SJCRH30 (cell line): ENCODE data around the gene AGAP1. TPM values are rescaled to one million over a fixed set of nuclear protein-coding genes. Genes with fewer than 3 reads are reported as not detected.
A peak's percentile ranks its signal among the peaks of the same experiment; 100 is the strongest.

Experiments
- DNase-seq, 2 experiments: peaks; one replicate each; pipeline ENCODE4 v3.0.0-alpha.2; 2015 to 2020
- H3K27ac ChIP-seq: fragments of 250-450 bp; sonication (Bioruptor Pico); 2 replicates; pipeline ENCODE4 v1.5.1; 2020; ENCODE audit warnings: mild to moderate bottlenecking, moderate library complexity
- H3K27me3 ChIP-seq: fragments of 250-450 bp; sonication (Bioruptor Pico); 2 replicates; pipeline ENCODE4 v1.5.1; 2020; ENCODE audit warnings: mild to moderate bottlenecking, moderate library complexity
- H3K36me3 ChIP-seq: fragments of 250-450 bp; sonication (Bioruptor Pico); 2 replicates; pipeline ENCODE4 v1.5.1; 2020; ENCODE audit warnings: mild to moderate bottlenecking, moderate library complexity
- H3K4me1 ChIP-seq: fragments of 250-450 bp; sonication (Bioruptor Pico); 2 replicates; pipeline ENCODE4 v1.5.1; 2020; ENCODE audit warnings: mild to moderate bottlenecking, moderate library complexity
- H3K4me3 ChIP-seq: fragments of 250-450 bp; sonication (Bioruptor Pico); 2 replicates; pipeline ENCODE4 v1.5.1; 2020; ENCODE audit warnings: mild to moderate bottlenecking, moderate library complexity
- H3K9me3 ChIP-seq: fragments of 250-450 bp; sonication (Bioruptor Pico); replicated peaks from 2 replicates; pipeline ENCODE4 v1.5.1; 2020; ENCODE audit warnings: mild to moderate bottlenecking, moderate library complexity
- total RNA-seq: library from RNA; depleted of rRNA; stranded (reverse); fragments of >200 nt; shearing (Covaris generic); gene quantifications from 2 replicates; pipeline ENCODE4 v1.2.3, GENCODE V29; 2014

The AGAP1 gene
- total RNA-seq, 1 experiment from 2014 or later = 27.8 TPM

DNA sequence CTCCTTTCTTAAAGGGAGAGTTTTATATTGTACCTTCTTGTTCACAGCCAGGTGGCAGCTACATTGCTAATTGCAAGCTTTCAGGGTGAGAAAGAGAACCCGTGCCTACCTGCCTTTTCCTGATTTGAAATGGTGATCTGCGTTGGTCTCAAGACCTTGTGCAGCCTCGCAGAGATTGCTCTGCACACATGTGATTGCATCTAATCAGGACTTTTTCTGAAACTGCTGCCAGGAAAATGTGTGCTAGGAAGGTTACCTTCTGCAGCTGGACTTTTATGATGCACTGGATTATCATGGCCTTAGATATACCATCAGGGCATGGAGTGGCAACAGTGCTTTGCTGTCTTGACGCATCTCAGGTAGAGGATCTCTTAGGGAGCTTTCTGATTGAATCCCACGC is 45.1 kb downstream of the AGAP1 start:
- Histone ChIP-seq H3K9me3 (no peaks in the 10 kb centered on the region), H3K36me3 (no peaks in the 10 kb centered on the region), H3K27me3 (no peaks in the 10 kb centered on the region), H3K4me3 (no peak overlapping the region), H3K27ac (no peak overlapping the region), H3K4me1 (no peaks in the 10 kb centered on the region)
- no peak for DNase-seq

DNA sequence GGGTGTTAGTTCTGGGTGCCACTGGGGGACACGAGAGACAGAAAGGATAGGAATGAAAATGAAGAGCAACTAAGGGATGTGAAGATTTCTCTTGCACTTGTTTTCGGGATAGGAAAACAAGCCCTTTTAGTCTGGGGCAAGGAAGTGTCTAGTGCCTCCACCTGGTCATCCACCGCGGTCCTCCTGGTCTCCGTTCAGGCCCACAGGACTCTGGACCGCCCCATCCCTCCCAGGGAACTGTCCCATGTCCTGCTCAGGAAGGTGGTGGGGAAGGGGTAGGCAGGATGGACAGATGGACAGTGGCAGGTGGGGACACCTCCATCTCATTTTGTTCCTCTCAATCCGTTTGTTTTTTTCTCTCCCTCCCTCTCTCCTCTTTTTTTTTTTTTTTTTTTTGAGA is 45.9 kb downstream of the AGAP1 start:
- H3K4me3 ChIP-seq = no peak overlapping the region
- no peaks in the 10 kb centered on the region for H3K27me3 ChIP-seq
- no peaks in the 10 kb centered on the region for H3K9me3 ChIP-seq
- H3K36me3 ChIP-seq = no peaks in the 10 kb centered on the region
- H3K4me1 ChIP-seq = no peaks in the 10 kb centered on the region
- DNase-seq = peak; percentile 26 to 43
- H3K27ac ChIP-seq = no peak overlapping the region

DNA sequence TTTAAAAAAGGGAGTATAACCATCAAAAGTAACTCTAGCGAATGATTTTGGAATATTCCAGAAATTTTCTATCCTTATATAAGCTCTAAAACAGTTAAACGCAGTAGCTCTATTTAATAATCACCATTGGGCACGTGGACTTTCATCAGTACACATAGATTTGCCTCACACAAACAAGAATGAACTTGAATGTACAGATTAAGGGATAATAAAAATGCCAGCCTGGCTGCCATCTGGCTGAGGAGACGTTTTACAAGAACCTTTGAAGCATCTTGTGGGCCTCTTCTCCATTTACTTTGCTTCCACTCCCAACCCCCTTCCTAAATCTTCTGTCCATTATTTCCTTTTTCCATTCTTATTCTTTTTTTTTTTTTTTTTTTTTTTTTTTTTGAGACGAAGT is 47.2 kb downstream of the AGAP1 start:
- H3K27me3 ChIP-seq = no peaks in the 10 kb centered on the region
- H3K27ac ChIP-seq = no peak overlapping the region
- H3K9me3 ChIP-seq = no peaks in the 10 kb centered on the region
- H3K4me3 ChIP-seq = no peak overlapping the region
- H3K4me1 ChIP-seq = no peaks in the 10 kb centered on the region
- H3K36me3 ChIP-seq = no peaks in the 10 kb centered on the region
- DNase-seq = no peak

DNA sequence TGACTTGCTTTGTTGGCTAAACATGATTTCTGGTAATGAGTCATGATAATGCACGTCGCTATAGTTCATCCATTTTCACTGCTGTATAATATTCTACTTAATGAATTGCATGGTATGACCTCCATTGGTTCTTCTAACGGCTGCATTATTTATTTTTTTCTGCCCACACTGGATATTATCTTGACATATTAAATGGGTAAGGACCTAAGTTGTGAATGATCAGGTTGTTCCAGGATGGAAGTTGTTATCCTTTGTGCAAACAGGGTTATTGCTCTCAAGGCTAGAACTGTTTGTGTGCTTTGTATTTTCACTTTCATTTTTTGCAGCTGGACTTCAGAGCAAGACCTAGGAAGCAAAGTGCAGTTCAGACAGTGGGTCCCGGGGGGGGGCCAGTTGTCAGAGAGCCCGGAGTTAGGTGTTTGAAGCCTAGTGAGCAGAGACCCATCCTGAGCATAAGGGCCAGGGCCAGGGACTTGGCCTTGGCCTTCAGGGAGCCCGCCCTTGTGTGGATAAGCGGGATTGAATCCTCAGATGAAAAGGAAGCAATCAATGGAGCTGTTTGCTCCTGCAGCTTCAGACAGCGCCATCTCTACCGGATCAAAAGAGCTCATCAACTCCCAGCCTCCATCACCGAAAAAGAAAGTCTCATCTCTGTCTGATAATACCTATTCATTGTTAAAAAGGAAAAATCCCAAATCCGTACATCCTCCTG is 48.2 kb downstream of the AGAP1 start:
- no peaks in the 10 kb centered on the region for H3K27me3 ChIP-seq
- no peak overlapping the region for H3K4me3 ChIP-seq
- H3K4me1 ChIP-seq = no peaks in the 10 kb centered on the region
- H3K9me3 ChIP-seq = no peaks in the 10 kb centered on the region
- no peak overlapping the region for H3K27ac ChIP-seq
- no peaks in the 10 kb centered on the region for H3K36me3 ChIP-seq
- DNase-seq = no peak

DNA sequence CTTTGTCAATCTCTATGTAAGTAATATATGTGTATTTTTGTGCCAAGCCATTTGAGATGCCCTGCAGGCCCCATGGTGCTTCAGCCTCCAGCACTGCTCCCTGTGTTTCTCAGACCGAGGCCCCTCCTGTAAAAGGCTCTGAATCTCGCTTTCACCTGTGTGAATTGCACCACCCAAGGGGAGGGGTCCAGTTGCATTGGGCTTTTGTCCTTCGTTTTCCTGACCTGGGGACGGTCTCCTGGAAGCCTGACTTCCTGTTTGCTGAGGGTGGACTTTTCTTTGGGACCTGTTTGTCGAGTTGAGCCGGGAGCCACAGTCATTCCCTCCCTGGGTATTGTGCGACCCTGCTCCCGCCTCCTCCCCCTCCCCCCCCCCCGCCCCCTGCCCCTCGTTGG is 48.9 kb downstream of the AGAP1 start:
- DNase-seq = no peak
- no peaks in the 10 kb centered on the region for H3K4me1 ChIP-seq
- H3K27ac ChIP-seq = no peak overlapping the region
- H3K4me3 ChIP-seq = no peak overlapping the region
- H3K9me3 ChIP-seq = no peaks in the 10 kb centered on the region
- H3K36me3 ChIP-seq = no peaks in the 10 kb centered on the region
- H3K27me3 ChIP-seq = no peaks in the 10 kb centered on the region

DNA sequence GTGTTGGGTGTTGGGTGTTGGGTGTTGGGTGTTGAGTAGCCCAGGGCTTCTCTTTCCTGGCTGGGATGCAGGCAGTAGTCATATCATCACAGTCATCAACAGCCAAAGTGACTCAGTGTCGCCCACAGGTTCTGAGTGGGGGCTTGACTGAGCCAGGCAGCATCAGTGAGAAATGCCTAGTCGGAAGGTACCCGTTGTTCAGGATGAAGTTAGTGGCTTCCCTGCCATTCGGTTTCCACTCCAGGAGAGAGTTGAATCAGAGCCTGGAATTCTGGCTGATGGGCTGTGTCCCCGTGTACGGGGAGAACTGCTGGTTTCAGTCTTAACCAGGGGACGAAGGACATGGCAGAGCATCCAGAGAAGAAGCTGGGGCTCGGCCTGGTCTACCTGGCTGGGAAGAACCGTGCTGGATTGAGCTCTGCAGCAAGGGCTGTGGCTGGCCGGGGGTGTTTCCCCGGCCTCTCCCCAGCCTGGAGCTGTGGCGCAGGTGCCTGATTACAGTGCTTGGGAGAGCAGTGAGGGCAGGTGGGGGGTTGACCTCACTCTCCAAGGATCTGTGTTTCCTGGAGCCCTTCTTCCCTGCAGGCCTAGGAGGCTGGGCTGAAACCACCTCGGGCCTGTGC is 49.4 kb downstream of the AGAP1 start:
- Histone ChIP-seq H3K4me3 (no peak overlapping the region), H3K9me3 (no peaks in the 10 kb centered on the region), H3K36me3 (no peaks in the 10 kb centered on the region), H3K4me1 (no peaks in the 10 kb centered on the region), H3K27ac (no peak overlapping the region), H3K27me3 (no peaks in the 10 kb centered on the region)
- DNase-seq = no peak

DNA sequence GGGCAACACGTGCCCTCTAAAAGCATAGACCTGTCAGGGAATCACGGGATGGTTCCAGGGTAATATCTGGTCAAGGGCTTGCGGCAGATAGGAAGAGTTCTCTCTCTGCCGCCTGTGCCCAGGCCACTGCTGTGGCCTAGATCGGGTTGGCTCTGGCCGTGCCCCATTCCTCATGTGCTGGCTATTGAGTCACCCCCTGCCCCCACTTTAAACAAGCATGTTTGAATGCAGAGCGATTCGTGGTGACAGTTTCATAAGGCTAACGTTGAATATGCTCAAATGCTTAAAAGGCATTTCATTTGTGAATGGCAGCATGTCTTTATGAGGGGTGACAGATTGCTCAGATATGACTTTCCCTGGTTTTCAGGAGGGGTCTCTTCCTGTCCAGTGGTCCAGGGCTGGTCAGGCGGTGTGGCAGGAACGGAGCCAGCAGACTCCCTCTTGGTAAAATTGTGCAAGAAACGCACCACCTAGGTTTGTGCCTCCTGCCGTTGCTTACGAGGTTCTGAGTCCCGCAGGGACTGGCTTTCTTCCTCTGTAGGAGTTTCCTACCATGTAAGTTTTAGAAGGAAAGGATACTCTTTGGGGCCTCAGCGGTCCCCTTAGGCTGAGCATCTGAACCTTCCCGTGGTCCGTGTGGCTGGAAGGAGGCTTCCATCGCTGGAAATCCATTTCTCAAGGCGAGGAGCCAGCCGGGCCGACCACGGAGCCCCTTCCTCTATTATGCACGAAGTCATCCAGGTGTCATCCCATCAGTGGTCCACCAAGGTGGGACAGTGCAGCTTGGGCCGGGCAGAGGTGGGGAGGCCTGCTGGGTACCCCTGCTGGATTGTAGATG is 50.2 kb downstream of the AGAP1 start:
- Histone ChIP-seq H3K27ac (no peak overlapping the region), H3K4me3 (no peak overlapping the region), H3K27me3 (no peaks in the 10 kb centered on the region), H3K9me3 (no peaks in the 10 kb centered on the region), H3K36me3 (no peaks in the 10 kb centered on the region), H3K4me1 (no peaks in the 10 kb centered on the region)
- DNase-seq = no peak

DNA sequence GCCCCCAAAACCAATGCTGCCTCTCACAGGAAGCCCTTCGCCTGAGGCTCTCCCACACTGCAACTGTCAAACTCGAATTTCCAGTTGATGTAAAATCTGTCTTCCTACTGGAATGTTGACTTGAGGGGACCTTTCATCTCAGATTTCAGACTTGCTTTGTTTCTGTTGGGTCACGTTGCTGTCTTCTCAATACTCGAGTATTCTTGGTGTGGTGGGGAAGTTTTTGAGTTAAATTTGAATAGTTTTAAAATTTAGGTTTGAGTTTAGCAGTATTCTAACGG is 50.8 kb downstream of the AGAP1 start:
- DNase-seq = no peak
- H3K36me3 ChIP-seq = no peaks in the 10 kb centered on the region
- no peak overlapping the region for H3K27ac ChIP-seq
- H3K27me3 ChIP-seq = no peaks in the 10 kb centered on the region
- H3K9me3 ChIP-seq = no peaks in the 10 kb centered on the region
- H3K4me1 ChIP-seq = no peaks in the 10 kb centered on the region
- no peak overlapping the region for H3K4me3 ChIP-seq

DNA sequence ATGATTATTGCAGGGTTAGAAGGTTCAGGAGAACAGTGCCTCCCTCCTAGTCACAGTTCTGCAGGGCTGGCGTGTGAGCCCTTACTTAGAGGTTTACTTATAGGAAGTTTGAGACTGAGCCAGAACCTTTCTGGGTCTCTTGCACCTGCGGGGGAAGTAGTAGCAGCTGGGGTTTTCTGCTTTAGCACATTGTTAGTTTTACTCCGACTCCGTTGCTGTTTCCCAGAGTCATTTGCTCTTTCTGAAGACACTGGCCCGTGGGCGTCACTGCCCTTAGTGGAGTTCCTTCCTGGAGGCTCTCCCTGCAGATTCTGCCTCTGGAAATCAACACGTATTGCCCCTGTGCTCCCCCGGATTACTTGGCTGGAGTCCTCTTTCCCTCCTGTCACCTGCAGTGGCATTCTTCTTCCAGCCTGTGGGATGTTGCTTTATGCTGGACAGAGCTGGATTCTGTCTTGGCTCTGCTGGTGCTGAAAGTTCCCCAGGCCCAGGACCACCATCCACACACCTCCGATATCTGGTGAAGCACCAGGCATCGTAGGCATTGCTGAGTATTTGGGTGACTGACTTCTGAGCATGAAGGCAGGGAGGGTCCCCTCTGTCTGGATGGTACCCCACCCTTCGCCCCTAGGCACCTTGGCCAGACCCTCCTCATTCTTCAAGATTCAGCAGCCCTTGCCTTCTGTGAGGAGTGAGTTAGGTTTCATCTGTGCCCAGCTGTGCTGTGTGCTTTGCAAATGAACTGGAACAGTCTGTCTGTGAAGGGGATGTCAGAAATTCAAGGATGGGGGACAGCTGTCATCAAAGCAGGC is 51.7 kb downstream of the AGAP1 start:
- no peaks in the 10 kb centered on the region for H3K36me3 ChIP-seq
- no peaks in the 10 kb centered on the region for H3K27me3 ChIP-seq
- no peak overlapping the region for H3K4me3 ChIP-seq
- H3K27ac ChIP-seq = no peak overlapping the region
- no peaks in the 10 kb centered on the region for H3K4me1 ChIP-seq
- DNase-seq = no peak
- H3K9me3 ChIP-seq = no peaks in the 10 kb centered on the region

DNA sequence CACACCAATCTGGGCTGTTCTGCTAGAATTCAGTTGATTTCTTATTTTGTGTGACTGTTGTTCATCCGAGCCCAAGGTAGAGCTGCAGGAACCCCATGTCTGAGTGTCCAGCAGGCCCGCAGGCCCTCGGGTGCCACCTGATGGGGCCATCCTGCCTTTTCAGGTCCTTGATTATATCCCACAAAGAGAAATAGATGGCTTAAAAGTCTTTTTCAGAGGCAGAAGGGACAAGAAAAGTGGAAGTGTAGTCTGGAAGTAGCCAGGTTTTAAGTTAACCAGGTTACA is 52.2 kb downstream of the AGAP1 start:
- no peaks in the 10 kb centered on the region for H3K4me1 ChIP-seq
- no peaks in the 10 kb centered on the region for H3K27me3 ChIP-seq
- no peak overlapping the region for H3K4me3 ChIP-seq
- H3K27ac ChIP-seq = no peak overlapping the region
- H3K36me3 ChIP-seq = no peaks in the 10 kb centered on the region
- no peak for DNase-seq
- H3K9me3 ChIP-seq = no peaks in the 10 kb centered on the region

DNA sequence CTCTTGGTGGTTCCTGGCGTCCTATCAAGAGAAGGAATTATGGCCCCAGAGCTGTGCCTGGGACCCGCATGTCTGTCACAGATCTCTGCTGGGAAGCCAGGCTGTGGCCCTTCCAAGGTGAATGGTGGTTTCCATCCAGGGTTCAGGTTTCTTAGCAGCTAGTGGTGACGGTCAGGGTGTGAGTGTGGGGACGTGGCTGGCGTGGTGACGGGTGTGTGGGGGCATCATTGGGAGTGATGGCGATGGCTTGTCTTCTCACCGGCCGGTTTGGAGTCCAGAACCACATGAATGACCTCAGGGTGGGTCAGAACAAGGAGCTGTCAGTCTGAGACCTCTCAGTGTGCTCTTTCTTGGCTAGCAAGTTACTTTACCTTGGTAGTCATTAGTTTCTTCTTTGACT is 52.6 kb downstream of the AGAP1 start:
- Histone ChIP-seq H3K4me3 (no peak overlapping the region), H3K4me1 (no peaks in the 10 kb centered on the region), H3K27ac (no peak overlapping the region), H3K36me3 (no peaks in the 10 kb centered on the region), H3K9me3 (no peaks in the 10 kb centered on the region), H3K27me3 (no peaks in the 10 kb centered on the region)
- no peak for DNase-seq

DNA sequence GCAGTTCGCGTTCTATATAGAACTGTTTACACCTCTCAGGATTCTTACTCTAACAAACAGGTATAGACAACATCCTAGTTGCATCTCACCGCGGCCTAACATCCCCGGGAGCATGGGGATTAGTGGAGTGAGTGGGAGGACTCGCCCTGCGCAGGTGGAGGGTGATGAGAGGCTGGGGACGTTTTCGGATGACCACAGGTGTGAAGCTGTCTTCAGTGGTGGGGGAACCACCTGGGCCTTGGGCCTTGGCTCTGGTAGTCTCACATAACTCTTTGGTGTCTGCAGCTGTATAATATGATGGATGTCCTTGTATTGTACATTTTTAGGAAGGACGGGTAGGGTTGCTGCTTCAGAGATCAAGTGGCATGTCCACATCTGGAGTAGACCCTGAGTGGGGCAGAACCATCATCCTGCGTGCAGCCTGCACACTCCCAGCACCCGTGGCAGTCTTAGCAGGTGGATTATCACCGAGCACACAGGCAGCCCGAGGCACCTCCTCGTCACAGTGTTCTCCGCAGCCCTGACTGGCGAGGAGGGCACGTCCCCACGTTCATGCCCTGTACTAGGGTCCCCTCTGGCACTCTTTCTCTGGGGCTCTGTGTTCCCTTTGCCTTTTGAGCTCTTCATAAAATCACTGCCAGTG is 56.0 kb downstream of the AGAP1 start:
- peaks cover 4% of the 10 kb centered on the region; the same call in 1 of the 2 replicates for H3K4me1 ChIP-seq
- no peak overlapping the region for H3K27ac ChIP-seq
- no peaks in the 10 kb centered on the region for H3K9me3 ChIP-seq
- DNase-seq = no peak
- H3K27me3 ChIP-seq = no peaks in the 10 kb centered on the region
- H3K36me3 ChIP-seq = no peaks in the 10 kb centered on the region
- H3K4me3 ChIP-seq = no peak overlapping the region

DNA sequence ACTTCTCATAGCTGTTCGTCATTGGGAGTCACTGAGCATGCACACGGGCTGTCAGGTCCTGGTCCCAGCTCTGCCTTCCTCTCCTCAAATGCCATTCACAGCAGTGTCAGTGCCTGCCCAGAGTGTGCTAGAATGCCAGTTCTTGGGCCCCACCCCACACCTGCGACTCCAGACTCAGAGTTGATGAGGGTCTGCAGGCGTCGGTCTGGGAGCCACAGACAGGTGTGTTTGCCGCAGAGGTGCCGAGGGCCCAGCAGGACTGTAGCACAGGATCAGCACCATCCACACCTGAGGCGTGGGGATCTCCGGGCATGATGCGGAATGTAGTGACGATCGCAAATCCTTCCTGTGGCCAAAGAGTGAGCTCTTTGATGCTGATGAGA is 56.5 kb downstream of the AGAP1 start:
- Histone ChIP-seq H3K27me3 (no peaks in the 10 kb centered on the region), H3K4me3 (no peak overlapping the region), H3K27ac (no peak overlapping the region), H3K36me3 (no peaks in the 10 kb centered on the region), H3K9me3 (no peaks in the 10 kb centered on the region), H3K4me1 (peaks cover 4% of the 10 kb centered on the region; the same call in 1 of the 2 replicates)
- DNase-seq = no peak

DNA sequence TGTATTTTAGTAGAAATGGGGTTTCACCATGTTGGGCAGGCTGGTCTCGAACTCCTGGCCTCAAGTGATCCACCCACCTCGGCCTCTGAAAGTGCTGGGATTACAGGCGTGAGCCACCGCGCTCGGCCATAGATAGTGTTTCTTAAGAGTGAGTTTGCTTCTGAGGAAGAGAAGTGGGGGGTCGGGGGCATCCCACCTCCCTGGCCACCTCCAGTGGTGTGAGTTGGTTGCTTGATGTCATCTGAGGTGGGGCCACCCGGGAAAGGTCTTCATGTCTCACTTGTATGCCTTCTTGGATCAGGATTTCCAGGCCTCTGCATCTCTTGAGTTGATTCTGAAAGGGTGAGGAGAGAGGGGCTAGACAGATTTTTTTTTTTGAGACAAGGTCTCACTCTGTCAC is 57.1 kb downstream of the AGAP1 start:
- H3K36me3 ChIP-seq = no peaks in the 10 kb centered on the region
- no peak overlapping the region for H3K27ac ChIP-seq
- H3K9me3 ChIP-seq = no peaks in the 10 kb centered on the region
- H3K27me3 ChIP-seq = no peaks in the 10 kb centered on the region
- H3K4me3 ChIP-seq = no peak overlapping the region
- peaks cover 4% of the 10 kb centered on the region; the same call in 1 of the 2 replicates for H3K4me1 ChIP-seq
- DNase-seq = no peak

DNA sequence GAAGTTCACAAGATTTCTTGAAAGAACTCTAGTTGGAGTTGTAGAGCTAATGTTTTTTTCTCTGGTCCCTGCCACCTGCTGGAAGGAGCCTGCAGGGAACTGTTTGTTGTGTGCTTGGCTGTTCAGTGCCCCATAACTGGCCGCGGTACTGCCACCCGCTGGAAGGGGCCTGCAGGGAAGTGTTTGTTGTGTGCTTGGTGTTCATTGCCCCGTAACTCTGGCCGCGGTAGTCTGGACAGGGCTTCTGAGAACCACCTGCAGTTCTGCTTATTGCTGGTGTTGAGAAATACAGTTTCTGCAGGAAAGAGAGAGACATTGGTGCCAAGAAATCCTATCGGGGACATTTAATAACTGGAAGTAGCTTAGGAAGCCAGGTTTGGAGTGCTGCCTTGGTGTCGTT is 58.1 kb downstream of the AGAP1 start:
- H3K36me3 ChIP-seq = no peaks in the 10 kb centered on the region
- H3K9me3 ChIP-seq = no peaks in the 10 kb centered on the region
- no peak overlapping the region for H3K27ac ChIP-seq
- no peaks in the 10 kb centered on the region for H3K27me3 ChIP-seq
- H3K4me1 ChIP-seq = peaks cover 4% of the 10 kb centered on the region; the same call in 1 of the 2 replicates
- no peak overlapping the region for H3K4me3 ChIP-seq
- DNase-seq = peak; percentile 40 to 62
